Ascending aorta (tissue), 2 donors: ENCODE results near the gene ZFP62. TPM values are rescaled to one million over a fixed set of nuclear protein-coding genes. Genes with fewer than 3 reads are reported as not detected.

ENCODE experiments used
- DNase-seq, 2 donors: peaks; one replicate each; pipeline ENCODE4 v3.0.0-alpha.2; 2019; ENCODE audit warnings: low spot score in 2 of 2
- H3K27ac ChIP-seq, 2 donors: fragments of 200-600 bp; sonication (generic); one replicate each; pipeline ENCODE4 v1.5.1; 2016 to 2017; ENCODE audit warnings: mild to moderate bottlenecking in 1 of 2
- H3K27me3 ChIP-seq: fragments of 200-600 bp; sonication (generic); one replicate; pipeline ENCODE4 v1.5.1; 2017
- H3K36me3 ChIP-seq, 2 donors: fragments of 200-600 bp; sonication (generic); one replicate each; pipeline ENCODE4 v1.5.1; 2016
- H3K4me1 ChIP-seq, 2 donors: fragments of 200-600 bp; sonication (generic); one replicate each; pipeline ENCODE4 v1.5.1; 2016 to 2017; ENCODE audit warnings: mild to moderate bottlenecking in 1 of 2
- H3K4me3 ChIP-seq, 2 donors: fragments of 200-600 bp; sonication (generic); one replicate each; pipeline ENCODE4 v1.5.1; 2016 to 2017; ENCODE audit warnings: mild to moderate bottlenecking in 1 of 2
- H3K9me3 ChIP-seq, 2 donors: fragments of 200-600 bp; sonication (generic); one replicate each; pipeline ENCODE4 v1.5.1; 2016
- intact Hi-C: fragments of 100-400 bp; cut with DNase I; formaldehyde crosslinking; loops from one replicate; pipeline ENCODE4 v1.15.1; 2023
- total RNA-seq: library from RNA; depleted of rRNA; stranded (reverse); fragments of >200 nt; gene quantifications from one replicate; pipeline ENCODE4 v1.1.0, GENCODE V29; 2016
- TF ChIP-seq, protein P1 (sequence below), 3 experiments: fragments of 200-600 bp in 2 of 3; fragments of 450-650 bp in 1 of 3; sonication (generic) in 2 of 3; IDR thresholded peaks; one replicate each; pipeline ENCODE4 v1.5.1; 2016 to 2019; ENCODE audit warnings: antibody characterized with exemption in 3 of 3, mild to moderate bottlenecking in 1 of 3, moderate library complexity in 1 of 3

Gene ZFP62
- total RNA-seq, 1 donor from 2014 or later: 1.8 TPM

DNA sequence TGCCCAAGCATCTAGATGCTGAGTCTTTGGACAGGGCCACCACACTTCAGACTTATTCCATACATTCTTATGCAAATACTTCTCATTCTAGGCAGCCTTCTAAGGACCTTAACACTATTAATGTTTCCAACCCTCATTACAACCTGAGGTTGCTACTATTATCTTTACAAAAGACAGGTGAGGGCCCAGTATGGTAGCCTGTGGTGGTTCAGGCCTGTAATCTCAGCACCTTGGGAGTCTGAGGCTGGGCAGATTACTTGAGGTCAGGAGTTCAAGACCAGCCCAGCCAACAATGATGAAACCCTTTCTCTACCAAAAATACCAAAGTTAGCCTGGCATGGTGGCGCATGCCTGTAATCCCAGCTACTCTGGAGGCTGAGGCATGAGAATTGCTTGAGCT lies 16.2 kb downstream of the ZFP62 start:
- no peak for DNase-seq
- H3K4me1 ChIP-seq: no peaks in the 10 kb centered on the region
- intact Hi-C loops: no loop called here
- no peak overlapping the region for H3K27ac ChIP-seq
- H3K27me3 ChIP-seq: no peaks in the 10 kb centered on the region
- peaks cover 26 to 41% of the 10 kb centered on the region in 2 donors for H3K9me3 ChIP-seq
- TF ChIP-seq, protein P1, sequence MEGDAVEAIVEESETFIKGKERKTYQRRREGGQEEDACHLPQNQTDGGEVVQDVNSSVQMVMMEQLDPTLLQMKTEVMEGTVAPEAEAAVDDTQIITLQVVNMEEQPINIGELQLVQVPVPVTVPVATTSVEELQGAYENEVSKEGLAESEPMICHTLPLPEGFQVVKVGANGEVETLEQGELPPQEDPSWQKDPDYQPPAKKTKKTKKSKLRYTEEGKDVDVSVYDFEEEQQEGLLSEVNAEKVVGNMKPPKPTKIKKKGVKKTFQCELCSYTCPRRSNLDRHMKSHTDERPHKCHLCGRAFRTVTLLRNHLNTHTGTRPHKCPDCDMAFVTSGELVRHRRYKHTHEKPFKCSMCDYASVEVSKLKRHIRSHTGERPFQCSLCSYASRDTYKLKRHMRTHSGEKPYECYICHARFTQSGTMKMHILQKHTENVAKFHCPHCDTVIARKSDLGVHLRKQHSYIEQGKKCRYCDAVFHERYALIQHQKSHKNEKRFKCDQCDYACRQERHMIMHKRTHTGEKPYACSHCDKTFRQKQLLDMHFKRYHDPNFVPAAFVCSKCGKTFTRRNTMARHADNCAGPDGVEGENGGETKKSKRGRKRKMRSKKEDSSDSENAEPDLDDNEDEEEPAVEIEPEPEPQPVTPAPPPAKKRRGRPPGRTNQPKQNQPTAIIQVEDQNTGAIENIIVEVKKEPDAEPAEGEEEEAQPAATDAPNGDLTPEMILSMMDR (IDR thresholded peaks at IDR 0.05): no peak
- peaks cover 6 to 40% of the 10 kb centered on the region in 2 donors for H3K36me3 ChIP-seq
- no peak overlapping the region for H3K4me3 ChIP-seq

DNA sequence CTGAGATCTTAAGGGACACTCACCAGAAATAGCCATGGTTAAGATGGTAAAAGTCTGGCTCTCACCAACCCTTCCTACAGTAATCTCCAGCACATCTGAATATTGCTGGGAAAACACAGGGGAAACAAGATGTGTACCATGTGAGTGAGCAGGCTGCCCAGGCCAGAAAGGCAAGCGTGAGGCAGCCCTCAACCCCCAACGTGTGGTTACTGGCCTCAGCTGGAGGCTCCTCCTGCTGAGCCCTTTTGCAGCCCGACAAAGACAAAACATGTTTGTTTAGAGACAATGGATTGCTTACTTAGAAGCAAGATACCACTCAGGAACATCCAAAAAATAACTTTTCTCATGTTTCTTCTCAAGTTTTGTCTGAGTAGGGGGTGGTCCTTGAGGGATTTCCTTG lies 16.6 kb downstream of the ZFP62 start:
- intact Hi-C loops: no loop called here
- no peak overlapping the region for H3K27ac ChIP-seq
- TF ChIP-seq, protein P1 (IDR thresholded peaks at IDR 0.05): no peak

GRCh38 chr5:180839935-180840334 lies 21.1 kb downstream of the ZFP62 start:
- no peaks in the 10 kb centered on the region for H3K4me1 ChIP-seq
- TF ChIP-seq, protein P1 (IDR thresholded peaks at IDR 0.05): no peak
- H3K27me3 ChIP-seq: no peaks in the 10 kb centered on the region
- no peak overlapping the region for H3K4me3 ChIP-seq
- DNase-seq: no peak
- H3K36me3 ChIP-seq: peaks cover 6 to 22% of the 10 kb centered on the region in 2 donors
- intact Hi-C loops: no loop called here
- peaks cover 0 to 5% of the 10 kb centered on the region in 2 donors for H3K9me3 ChIP-seq
- H3K27ac ChIP-seq: no peak overlapping the region

More for the DNA sequence above, 16.6 kb downstream of the ZFP62 start:
- H3K9me3 ChIP-seq: peaks cover 26 to 37% of the 10 kb centered on the region in 2 donors
- no peak for DNase-seq
- H3K4me3 ChIP-seq: no peak overlapping the region
- no peaks in the 10 kb centered on the region for H3K27me3 ChIP-seq
- H3K4me1 ChIP-seq: no peaks in the 10 kb centered on the region
- H3K36me3 ChIP-seq: peaks cover 1 to 36% of the 10 kb centered on the region in 2 donors

DNA sequence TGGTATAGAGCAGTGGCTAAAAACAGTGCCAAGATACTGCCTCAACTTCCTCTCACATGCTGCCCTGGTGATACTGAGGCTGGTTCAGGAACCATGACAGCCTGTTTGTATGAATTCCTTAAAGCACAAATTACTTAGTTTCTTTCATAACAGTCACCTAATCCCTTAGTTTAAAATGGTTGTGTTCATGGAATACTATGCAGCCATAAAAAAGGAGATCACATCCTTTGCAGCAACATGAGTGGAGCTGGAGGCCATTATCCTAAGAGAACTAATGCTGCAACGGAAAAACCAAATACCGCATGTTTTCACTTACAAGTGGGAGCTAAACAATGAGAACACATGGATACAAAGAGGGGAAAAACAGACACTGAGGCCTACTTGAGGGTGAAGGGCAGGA lies 21.8 kb downstream of the ZFP62 start:
- Histone ChIP-seq H3K4me3 (no peak overlapping the region), H3K36me3 (peaks cover 6 to 29% of the 10 kb centered on the region in 2 donors), H3K27ac (no peak overlapping the region), H3K9me3 (peaks cover 0 to 5% of the 10 kb centered on the region in 2 donors), H3K27me3 (no peaks in the 10 kb centered on the region), H3K4me1 (no peaks in the 10 kb centered on the region)
- TF ChIP-seq, protein P1 (IDR thresholded peaks at IDR 0.05): no peak
- DNase-seq: no peak
- intact Hi-C loops: no loop called here

GRCh38 chr5:180837478-180837877 lies 23.6 kb downstream of the ZFP62 start:
- Histone ChIP-seq H3K36me3 (peaks cover 6 to 30% of the 10 kb centered on the region in 2 donors), H3K27me3 (no peaks in the 10 kb centered on the region), H3K4me1 (peaks cover 0 to 4% of the 10 kb centered on the region in 2 donors), H3K4me3 (no peak overlapping the region), H3K9me3 (peaks cover 0 to 4% of the 10 kb centered on the region in 2 donors), H3K27ac (no peak overlapping the region)
- TF ChIP-seq, protein P1 (IDR thresholded peaks at IDR 0.05): no peak
- intact Hi-C loops: no loop called here
- DNase-seq: no peak

DNA sequence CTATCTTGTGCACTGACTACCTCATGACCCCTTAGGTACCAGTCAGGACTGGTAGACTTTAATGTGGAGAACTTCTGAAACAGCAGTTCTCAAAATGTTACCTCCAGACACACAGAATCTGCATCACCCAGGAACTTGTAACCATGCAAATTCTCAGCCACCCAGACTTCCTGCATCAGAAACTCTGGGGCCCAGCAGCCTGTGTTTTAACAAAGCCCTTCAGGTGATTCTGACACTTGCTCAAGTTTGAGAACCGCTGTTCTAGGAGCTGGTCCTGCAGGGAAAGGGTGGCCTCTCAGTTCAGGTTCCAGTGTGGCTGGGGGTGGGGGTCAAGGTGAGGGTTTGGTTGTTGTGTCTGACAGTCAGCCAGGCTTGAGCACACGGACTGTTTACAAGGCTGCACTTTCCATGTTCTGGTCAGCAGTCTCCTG lies 28.4 kb downstream of the ZFP62 start:
- H3K27me3 ChIP-seq: no peaks in the 10 kb centered on the region
- no peaks in the 10 kb centered on the region for H3K9me3 ChIP-seq
- intact Hi-C loops: no loop called here
- no peak for DNase-seq
- no peak overlapping the region for H3K27ac ChIP-seq
- H3K4me3 ChIP-seq: peak overlapping the region; percentile 92 to 95
- peaks cover 4 to 16% of the 10 kb centered on the region in 2 donors for H3K4me1 ChIP-seq
- peaks cover 6 to 27% of the 10 kb centered on the region in 2 donors for H3K36me3 ChIP-seq
- TF ChIP-seq, protein P1 (IDR thresholded peaks at IDR 0.05): no peak
